DND-41 (cell line): ENCODE data around the gene LRP5.

Source experiments
- ATAC-seq: fragments of 200-7000 bp; cut with Tn5 transposase; 3 replicates; pipeline ENCODE4 v1.9.1; 2021; ENCODE audit warnings: low read depth; ENCODE audit not compliant: insufficient read depth
- DNase-seq: peaks from one replicate; pipeline ENCODE4 v3.0.0-alpha.2; 2020
- H2AFZ ChIP-seq: 2 replicates; pipeline ENCODE4 v1.6.0; 2012; ENCODE audit warnings: low read depth, low read length
- H3K27ac ChIP-seq: 2 replicates; pipeline ENCODE4 v1.5.1; 2012; ENCODE audit warnings: low read length, inconsistent platforms
- H3K27me3 ChIP-seq: fragments of 200-600 bp; sonication (generic); 2 replicates; pipeline ENCODE4 v1.6.0; 2012; ENCODE audit warnings: low read length, mild to moderate bottlenecking, inconsistent platforms; ENCODE audit not compliant: insufficient read depth, poor library complexity
- H3K36me3 ChIP-seq: 2 replicates; pipeline ENCODE4 v1.5.1; 2012; ENCODE audit warnings: low read length, inconsistent platforms; ENCODE audit not compliant: insufficient read depth
- H3K4me1 ChIP-seq: 2 replicates; pipeline ENCODE4 v1.5.1; 2012; ENCODE audit warnings: mild to moderate bottlenecking, low read length; ENCODE audit not compliant: insufficient read depth
- H3K4me2 ChIP-seq: 2 replicates; pipeline ENCODE4 v1.6.0; 2012; ENCODE audit warnings: mild to moderate bottlenecking, moderate library complexity, low read length, inconsistent platforms; ENCODE audit not compliant: insufficient read depth
- H3K4me3 ChIP-seq, 2 experiments: fragments of 200-600 bp in 1 of 2; shearing (Covaris generic) in 1 of 2; 2 replicates each; pipeline ENCODE4 v1.5.1; 2012 to 2016; ENCODE audit warnings: inconsistent platforms in 2 of 2, low read length in 2 of 2, mild to moderate bottlenecking in 2 of 2, low read depth in 1 of 2, moderate library complexity in 1 of 2
- H3K79me2 ChIP-seq: 2 replicates; pipeline ENCODE4 v1.6.0; 2012; ENCODE audit warnings: low read length, inconsistent platforms; ENCODE audit not compliant: insufficient read depth
- H3K9ac ChIP-seq: 2 replicates; pipeline ENCODE4 v1.6.0; 2012; ENCODE audit warnings: low read depth, mild to moderate bottlenecking, inconsistent platforms, low read length, moderate library complexity
- H3K9me3 ChIP-seq: 2 replicates; pipeline ENCODE4 v1.5.1; 2012; ENCODE audit warnings: low read length, moderate library complexity, mild to moderate bottlenecking, inconsistent platforms; ENCODE audit not compliant: insufficient read depth, severe bottlenecking
- H4K20me1 ChIP-seq: 2 replicates; pipeline ENCODE4 v1.6.0; 2012; ENCODE audit warnings: low read length; ENCODE audit not compliant: insufficient read depth
- CTCF ChIP-seq: IDR thresholded peaks from 2 replicates; pipeline ENCODE4 v1.5.1; 2012; ENCODE audit warnings: borderline replicate concordance, low read length, moderate library complexity, mild to moderate bottlenecking; ENCODE audit not compliant: poor library complexity, severe bottlenecking; ENCODE audit errors: extremely low read depth
- EZH2 ChIP-seq: IDR thresholded peaks from 3 replicates; pipeline ENCODE4 v1.6.1; 2012; ENCODE audit warnings: borderline replicate concordance, low read depth, mild to moderate bottlenecking, moderate library complexity, low read length, inconsistent platforms; ENCODE audit not compliant: severe bottlenecking

The LRP5 gene

GRCh38 chr11:68495872-68496271, 183.5 kb downstream of the LRP5 start:
- no peaks in the 10 kb centered on the region for H3K27me3 ChIP-seq
- no peak overlapping the region for H2AFZ ChIP-seq
- H3K36me3 ChIP-seq = 0 out of 2 replicates have a peak, but pooled peaks cover 2% of the 10 kb centered on the region
- DNase-seq = no peak
- H3K9me3 ChIP-seq = no peaks in the 10 kb centered on the region
- H3K27ac ChIP-seq = no peak overlapping the region
- no peak overlapping the region for H3K4me3 ChIP-seq
- peaks cover 89% of the 10 kb centered on the region for H4K20me1 ChIP-seq
- no peak overlapping the region for H3K9ac ChIP-seq
- H3K4me2 ChIP-seq = no peak overlapping the region
- no peaks in the 10 kb centered on the region for H3K4me1 ChIP-seq
- TF ChIP-seq EZH2 (no peak), CTCF (no peak)
- H3K79me2 ChIP-seq = peaks cover 98% of the 10 kb centered on the region
- no peak for ATAC-seq

GRCh38 chr11:68497761-68498160, 185.4 kb downstream of the LRP5 start:
- no peak for TF ChIP-seq CTCF
- TF ChIP-seq EZH2 = no peak
- no peak overlapping the region for H3K27ac ChIP-seq
- peaks cover 98% of the 10 kb centered on the region for H3K79me2 ChIP-seq
- H3K36me3 ChIP-seq = no peaks in the 10 kb centered on the region
- DNase-seq (no peak), ATAC-seq (no peak)
- H3K4me1 ChIP-seq = no peaks in the 10 kb centered on the region
- H3K4me3 ChIP-seq = no peak overlapping the region
- no peak overlapping the region for H2AFZ ChIP-seq
- H4K20me1 ChIP-seq = peaks cover 89% of the 10 kb centered on the region
- no peak overlapping the region for H3K9ac ChIP-seq
- no peak overlapping the region for H3K4me2 ChIP-seq
- H3K9me3 ChIP-seq = no peaks in the 10 kb centered on the region
- no peaks in the 10 kb centered on the region for H3K27me3 ChIP-seq

- no peak overlapping the region for H3K4me2 ChIP-seq
- no peak overlapping the region for H3K4me3 ChIP-seq
- no peak for ATAC-seq
- H3K27me3 ChIP-seq = no peaks in the 10 kb centered on the region
- no peak for DNase-seq
- no peak overlapping the region for H2AFZ ChIP-seq
- TF ChIP-seq EZH2 (no peak), CTCF (no peak)
- H3K27ac ChIP-seq = no peak overlapping the region
- H3K79me2 ChIP-seq = peaks cover 98% of the 10 kb centered on the region
- no peaks in the 10 kb centered on the region for H3K9me3 ChIP-seq
- H3K36me3 ChIP-seq = peaks cover 2% of the 10 kb centered on the region; the same call in 1 of the 2 replicates
- H3K9ac ChIP-seq = no peak overlapping the region
- H4K20me1 ChIP-seq = peaks cover 88% of the 10 kb centered on the region
- H3K4me1 ChIP-seq = no peaks in the 10 kb centered on the region
Measured at GRCh38 chr11:68498321-68498720, 185.9 kb downstream of the LRP5 start.
